PC-9 (cell line): Measurements from ENCODE around the gene BCL2L14.

ENCODE experiments used
- CTCF ChIP-seq: fragments of 200-600 bp; sonication (generic); conservative IDR thresholded peaks from 2 replicates; pipeline ENCODE4 v1.6.1; 2017; ENCODE audit warnings: mixed run types, antibody characterized with exemption, mild to moderate bottlenecking, moderate library complexity
- EZH2 ChIP-seq: fragments of 200-600 bp; sonication (generic); IDR thresholded peaks from 2 replicates; pipeline ENCODE4 v1.8.0; 2017; ENCODE audit warnings: antibody characterized with exemption, low read depth

- no peak for TF ChIP-seq EZH2
- TF ChIP-seq CTCF = no peak
These were observed 12.9 kb downstream of the BCL2L14 start for GRCh38 chr12:12083688-12084087.
